Germinal center (tissue), 1 donor: Measurements from ENCODE around the gene PIGU.
"Not testable (repeated sequence)": the region's sequence is repeated elsewhere in the genome, so short reads cannot be mapped to it uniquely, and the experiment has no call there.

Source experiments
- DNase-seq: peaks from one replicate; pipeline ENCODE4 v3.0.0; 2012; ENCODE audit warnings: mixed read lengths, low spot score

PIGU gene

DNA sequence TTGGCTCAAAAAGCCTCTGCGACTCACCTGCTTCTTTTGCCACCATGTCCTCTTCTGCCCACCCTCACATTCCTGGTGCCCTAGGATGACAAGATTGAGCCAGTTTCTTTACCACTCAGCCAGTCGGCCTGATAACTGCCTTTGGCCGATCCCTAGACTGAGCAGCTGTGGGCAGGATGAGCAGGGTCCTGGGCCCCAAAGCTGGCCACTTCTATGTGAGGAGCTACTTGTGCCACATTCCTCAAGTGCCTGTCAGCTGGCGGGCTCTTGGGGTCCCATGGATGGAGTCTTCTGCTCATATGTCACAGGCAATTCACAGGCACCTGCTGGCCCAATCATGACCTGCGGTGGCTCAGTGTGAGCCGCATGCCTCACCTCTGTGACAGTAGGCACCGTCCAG lies 144.1 kb downstream of the PIGU start:
- DNase-seq: no peak

DNA sequence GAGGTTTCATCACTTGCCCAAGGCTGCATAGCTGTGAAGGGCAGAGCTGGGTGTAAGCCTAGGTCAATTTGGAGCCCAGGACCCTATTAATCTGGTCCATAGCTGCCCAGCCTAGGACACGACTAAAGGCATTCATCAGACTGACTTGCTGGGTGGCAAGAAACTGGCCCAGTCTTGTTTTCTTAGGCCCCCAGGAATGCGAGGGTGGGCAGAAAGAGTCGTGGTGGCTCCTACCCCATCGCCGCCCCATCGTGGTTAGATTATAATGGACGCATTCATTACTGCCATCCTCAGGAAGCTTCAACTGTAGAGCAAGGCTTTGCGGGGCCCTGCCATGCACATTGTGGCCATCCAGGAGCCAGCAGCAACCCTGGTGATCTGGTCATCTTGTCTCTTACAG lies 144.6 kb downstream of the PIGU start:
- no peak for DNase-seq

DNA sequence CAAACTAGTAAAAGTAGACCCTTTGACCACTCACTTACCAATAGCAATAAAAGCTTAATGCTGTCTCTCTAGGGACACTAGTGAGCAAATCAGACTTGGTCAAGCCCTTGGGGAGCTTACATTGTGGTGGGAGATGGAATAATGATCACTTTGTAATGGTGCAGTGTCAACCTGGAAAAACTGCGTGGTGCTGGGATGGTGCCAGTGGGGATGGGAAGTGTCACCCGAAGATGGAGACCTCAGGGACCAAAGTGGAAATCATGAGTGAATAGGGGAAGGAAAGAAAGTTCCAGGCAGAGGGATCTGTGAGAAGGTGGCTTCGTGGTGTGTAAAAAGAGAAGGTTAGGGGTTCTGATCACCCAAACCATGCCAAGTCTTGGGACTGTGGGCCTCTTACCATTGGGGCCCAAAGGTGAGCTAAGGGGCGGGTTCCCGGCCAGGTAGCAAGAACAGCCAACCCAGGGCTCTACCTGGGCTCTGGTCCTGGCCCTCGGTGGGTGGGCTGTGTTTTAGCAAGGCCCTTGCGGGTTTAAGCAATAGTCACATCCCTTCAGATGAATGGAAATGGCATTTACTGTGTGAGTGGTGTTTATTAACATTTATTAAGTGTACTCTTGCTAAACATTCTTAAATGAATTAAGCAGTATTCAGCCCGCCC lies 145.2 kb downstream of the PIGU start:
- no peak for DNase-seq

DNA sequence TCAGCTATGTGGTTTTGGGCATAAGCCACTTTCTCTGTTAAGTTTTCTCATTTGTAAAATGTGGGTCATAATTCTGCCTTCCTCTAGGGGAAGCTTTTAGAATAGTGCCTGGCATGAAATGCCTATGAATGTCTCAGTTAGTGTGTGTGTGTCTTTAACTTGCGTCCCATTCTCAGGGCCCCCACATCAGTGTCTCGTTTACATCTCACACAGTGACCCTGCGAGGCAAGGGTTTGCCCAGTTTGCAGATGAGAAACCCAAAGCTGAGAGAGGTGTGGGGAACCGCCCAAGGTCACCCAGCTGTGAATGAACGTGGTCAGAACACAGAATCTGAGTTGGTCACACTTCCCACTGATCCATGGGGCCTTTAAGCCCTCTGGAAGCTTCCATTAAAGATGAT lies 146.6 kb downstream of the PIGU start:
- no peak for DNase-seq

DNA sequence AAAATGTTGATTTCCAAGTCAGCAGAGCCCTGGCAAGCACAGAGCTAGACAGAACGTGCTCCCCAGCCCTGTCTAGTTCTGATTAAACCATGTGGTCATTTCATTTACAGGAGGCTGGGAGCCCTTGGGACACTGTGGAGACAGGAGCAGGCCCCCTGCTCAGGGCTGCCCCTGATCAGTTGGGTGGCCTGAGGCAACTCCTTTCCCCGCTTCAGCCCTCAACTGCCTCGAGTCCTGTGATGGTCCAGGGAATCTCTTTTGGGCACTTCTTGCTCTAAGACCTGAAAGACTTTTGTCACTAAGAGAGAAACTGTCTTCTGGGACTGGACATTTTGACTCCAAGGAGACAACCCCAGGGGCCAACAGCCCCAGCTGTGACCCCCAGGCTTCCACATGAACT lies 147.2 kb downstream of the PIGU start:
- no peak for DNase-seq

DNA sequence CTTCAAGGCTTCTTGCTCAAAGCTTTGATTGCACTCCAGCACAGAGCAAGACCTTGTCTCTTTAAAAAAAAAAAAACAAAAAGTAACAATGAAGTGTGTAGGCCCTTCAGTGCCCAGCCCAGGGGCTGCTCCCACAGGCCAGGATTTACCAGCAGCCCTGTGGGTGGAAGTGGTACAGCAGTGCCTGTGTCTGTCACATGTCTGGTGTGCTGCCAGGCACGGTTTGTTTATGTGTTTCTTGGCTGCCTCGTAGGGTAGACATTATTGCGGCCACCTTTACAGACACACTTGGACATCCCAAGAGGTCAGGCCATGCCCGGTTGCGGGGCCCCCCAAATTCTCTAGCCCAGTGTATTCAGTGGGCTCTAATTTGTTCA lies 148.0 kb downstream of the PIGU start:
- no peak for DNase-seq

DNA sequence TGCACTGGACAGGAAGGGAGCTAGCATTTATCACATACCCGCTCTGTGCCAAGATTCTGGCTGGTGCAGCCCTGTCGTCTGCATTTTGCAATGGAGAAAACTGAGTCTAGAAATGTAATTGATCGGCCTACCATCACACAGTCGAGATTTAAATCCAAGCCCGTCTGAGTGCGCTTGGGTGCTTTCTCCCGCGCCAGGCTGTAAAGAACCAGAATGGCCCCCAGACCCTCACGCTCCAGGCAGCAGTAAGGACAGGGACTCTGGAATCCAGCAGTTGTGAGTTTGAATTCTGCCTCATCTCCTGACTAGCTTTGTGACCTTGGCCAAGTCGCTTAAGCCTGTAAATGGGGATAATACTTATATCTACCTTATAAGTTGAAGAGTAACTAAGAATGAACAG lies 149.9 kb downstream of the PIGU start:
- DNase-seq: no peak

DNA sequence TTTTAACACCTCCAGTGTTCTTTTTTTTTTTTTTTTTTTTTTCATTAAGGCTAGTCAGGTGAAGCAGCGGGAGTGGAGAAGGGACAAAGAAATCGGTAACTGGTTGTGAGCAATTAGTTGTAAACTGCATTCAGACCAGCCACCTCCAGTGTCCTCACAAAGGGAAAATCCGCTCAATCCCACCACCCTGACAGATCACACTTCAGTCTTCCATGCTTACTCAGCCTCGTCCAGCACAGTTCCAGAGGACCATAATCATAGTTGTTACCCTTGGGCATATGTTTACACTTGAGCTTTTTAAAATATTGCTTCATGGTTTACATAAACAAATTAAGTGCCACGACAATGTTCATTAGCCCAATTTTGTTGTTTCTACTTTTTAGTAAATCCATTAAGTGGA lies 150.4 kb downstream of the PIGU start:
- DNase-seq: no peak

DNA sequence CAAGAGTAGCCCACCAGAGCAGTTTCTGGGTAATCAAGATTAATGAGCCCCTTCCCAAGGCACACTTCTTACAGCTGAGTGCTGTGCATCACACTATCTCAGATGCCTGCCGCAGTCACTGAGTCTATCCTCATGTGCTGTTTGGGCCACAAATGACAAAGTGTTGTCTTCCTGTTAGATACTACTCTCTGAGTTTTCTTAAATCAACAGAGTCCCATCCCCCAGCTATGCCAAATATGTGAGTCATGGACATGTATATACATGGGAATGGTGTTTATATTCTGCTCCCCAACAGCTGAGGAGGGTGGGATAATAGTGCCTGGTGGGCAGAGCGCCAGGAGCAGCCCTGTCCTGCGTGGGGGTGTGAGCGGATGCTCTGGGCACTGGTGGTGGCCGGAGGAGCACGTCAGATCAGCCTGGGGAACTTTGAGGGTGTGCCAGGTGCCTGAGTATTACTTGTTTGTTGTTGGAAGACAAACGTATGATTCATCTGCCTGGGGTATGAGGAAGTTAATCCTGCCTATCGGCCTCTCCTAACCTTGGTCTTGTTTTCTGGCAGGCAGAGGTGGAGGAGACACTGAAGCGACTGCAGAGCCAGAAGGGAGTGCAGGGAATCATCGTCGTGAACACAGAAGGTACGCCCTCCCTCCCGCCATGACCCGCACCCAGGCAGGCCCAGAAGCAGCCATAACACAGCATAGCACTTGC lies 151.0 kb downstream of the PIGU start:
- no peak for DNase-seq

DNA sequence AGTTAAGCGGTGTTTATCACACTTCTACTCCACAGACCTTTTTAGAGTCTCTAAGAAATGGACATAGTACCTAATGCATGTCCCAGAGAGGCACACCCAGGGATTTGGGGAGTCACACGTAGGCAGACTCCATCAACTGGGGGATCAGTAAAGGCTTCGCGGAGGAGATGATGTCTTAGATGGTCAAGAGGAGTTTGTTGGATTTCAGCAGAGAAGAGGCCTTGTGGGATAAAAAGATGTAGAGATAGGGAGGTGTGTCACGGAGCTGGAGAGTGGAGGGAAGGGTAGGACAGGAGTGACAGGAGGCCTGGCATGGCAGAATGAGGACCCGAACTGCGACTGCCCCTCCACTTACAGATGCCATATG lies 151.6 kb downstream of the PIGU start:
- DNase-seq: no peak

DNA sequence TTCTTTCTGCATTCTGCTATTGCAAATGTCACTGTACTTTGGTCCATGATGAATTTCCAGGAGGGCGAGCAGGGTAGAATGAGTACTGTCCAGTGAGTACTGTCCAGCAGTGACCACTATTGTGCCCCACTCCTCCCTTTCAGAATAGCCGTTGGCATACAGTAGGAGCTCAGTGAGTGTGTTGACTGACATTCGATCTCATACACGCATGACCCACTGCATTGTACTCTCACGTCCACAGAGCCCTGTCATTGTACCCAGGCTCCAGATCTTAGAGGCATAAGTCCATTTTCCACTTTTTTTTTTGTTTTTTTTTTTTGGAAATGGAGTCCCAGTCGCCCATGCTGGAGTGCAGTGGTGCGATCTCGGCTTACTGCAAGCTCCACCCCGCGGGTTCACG lies 152.5 kb downstream of the PIGU start:
- no peak for DNase-seq

DNA sequence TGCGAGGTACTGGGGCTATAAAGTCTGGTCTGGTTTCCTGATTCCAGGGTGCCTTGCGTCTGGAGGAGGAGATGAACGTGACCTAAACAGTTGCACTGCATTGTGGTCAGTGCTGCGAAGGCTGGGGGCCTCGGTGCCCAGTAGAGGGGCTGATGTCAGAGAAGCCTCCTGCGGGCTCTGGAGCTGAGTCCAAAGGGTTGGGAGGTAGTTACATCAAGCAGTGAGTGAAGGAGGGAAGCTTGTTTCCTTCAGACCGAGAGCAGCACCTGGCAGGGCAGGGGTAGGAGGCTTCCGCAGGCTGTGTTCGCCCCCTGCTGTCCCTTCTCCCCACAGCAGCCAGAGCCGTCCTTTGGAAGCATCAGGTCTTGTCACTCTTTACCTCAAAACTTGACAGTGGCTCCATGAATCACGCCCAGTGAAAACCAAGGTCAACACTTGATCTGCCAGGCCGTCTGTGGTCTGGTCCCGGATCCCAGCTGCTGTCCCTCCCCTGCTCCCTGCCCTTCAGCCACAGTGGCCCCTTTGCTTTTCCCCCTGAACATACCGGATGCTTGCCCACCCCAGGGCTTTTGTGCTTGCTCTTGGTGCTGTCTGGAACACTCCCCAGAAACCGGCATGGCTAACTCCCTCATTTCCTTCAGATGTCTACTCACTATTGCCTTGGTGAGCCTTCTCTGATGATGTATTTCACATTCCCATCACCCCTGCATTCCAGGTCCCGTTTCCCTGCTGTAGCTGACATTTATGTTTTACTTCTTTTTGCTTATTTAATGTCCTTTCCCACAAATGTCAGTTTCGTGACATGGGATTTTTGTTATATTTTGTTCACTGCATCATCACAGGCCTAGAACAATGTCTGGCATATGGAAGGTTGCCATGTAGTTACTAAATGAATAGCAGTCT lies 153.7 kb downstream of the PIGU start:
- DNase-seq: peak; percentile 53

DNA sequence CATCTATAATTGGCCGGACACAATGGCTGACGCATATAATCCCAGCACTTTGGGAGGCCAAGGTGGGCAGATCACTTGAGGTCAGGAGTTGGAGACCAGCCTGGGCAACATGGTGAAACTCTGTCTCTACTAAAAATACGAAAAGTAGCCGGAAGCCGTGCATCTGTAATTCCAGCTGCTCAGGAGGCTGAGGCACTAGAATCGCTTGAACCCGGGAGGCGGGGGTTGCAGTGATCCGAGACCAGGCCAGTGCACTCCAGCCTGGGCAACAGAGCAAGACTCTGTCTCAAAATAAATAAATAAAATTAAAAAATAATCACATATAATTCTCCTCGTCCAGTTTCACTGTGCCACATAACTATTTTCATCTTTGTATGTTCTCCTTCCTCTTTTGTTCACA lies 157.1 kb downstream of the PIGU start:
- DNase-seq: not testable (repeated sequence)

DNA sequence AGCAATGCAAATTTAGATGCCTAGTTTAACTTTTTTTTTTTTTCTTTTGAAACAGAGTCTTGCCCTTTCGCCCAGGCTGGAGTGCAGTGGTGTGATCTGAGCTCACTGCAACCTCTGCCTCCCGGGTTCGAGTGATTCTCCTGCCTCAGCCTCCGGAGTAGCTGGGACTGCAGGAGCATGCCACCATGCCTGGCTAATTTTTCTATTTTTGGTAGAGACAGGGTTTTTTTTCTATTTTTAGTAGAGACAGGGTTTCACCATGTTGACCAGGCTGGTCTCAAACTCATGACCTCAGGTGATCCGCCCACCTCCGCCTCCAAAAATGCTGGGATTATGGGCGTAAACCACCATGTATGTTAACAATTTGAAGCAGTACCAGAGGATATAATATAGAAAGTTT lies 158.0 kb downstream of the PIGU start:
- not testable (repeated sequence) for DNase-seq

DNA sequence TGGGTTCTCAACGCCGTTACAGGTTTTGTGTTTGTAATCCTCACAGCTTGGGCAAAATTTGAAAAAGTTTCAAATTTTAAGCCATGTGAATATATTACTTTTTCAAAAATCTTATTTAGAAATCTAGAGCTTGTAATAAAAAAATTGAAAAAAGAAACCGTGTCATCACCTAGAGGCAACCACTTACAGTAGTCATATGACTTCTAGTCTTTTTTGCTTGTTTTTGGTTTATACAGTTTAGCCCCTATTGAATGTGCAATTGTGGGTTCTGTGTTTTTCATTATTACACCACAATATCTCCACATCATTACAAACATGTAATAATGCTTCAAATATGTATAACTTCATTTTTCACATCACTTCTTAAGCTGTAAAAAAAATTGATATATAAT lies 159.8 kb downstream of the PIGU start:
- DNase-seq: no peak

DNA sequence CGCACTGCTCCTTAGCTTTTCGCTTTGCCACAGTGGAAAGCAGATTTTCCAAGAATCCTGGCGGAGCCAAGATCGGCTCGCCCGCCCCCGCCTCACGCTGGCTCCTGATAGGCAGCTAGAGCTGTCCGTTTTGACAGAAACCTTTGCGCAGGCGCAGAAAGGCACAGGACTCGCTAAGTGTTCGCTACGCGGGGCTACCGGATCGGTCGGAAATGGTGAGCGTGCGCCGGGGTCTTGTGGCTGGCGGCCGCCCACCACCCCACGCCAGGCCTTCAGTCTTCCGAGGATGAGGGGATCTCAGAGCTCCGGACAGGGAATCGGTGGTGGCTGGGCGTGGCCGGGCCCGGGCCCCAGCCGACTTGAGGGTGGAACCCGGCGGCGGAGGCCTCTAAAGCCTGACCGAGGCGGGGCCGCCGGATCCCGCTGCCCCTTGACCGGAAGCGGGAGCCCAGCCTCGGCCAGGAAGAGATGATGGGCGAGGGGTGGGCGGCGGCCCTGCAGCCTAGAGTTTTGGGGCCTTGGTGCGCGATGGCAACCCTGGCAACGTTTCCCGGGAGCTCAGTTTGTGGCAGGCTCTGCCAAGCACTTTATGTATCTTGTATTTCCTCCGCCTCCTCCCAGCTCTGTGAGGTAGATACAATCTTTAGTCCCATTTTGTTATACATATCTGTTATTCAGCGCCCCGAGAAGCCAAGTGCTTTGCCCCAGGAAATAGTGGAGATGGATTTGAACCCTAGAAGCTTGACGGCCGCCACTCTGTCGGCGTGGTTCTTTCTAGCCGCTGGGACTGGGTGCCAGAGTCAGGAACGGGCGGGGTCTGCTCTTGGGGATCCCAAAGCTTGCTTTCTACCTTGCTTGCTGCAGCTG lies 160.4 kb downstream of the PIGU start, which contains the start of gene DYNLRB1:
Gene DYNLRB1 (plus strand): TSS at position 176 of the 867 bp plus-strand sequence. CDS start 37 bp downstream, at position 213.
- DNase-seq: peak; percentile 93

DNA sequence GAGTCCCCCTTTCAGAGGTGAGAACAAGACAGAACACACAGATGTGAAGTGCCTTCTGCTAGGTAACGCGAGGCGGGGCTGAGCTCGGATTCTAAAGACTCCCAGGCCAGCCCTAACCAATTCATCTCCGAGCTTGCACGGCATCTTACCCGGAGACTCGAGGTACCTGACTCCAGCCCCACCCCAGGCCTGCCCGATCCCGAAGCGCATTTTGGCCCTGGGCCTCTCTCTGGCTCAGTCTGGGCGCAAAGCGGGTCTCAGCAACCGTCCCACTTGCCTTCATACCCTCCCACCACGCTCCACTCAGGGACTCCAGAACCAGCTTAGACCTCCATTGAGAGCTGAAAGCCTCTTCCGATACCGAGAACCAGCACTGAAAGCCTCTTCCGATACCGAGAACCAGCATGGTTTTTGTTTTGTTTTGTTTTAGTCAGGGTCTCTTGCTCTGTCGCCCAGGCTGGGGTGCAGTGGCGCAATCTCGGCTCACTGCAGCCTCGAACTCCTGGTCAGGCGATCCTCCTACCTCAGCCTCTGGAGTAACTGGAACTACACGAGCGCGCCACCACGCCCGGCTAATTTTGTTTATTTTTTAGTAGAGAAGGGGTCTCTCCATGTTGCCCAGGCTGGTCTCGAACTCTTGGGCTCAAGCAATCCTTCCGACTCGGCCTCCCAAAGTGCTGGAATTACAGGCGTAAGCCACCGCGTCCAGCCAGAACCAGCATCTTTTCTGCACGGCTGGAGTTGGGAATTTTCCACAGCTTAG lies 161.2 kb downstream of the PIGU start:
- peak; percentile 70 for DNase-seq

DNA sequence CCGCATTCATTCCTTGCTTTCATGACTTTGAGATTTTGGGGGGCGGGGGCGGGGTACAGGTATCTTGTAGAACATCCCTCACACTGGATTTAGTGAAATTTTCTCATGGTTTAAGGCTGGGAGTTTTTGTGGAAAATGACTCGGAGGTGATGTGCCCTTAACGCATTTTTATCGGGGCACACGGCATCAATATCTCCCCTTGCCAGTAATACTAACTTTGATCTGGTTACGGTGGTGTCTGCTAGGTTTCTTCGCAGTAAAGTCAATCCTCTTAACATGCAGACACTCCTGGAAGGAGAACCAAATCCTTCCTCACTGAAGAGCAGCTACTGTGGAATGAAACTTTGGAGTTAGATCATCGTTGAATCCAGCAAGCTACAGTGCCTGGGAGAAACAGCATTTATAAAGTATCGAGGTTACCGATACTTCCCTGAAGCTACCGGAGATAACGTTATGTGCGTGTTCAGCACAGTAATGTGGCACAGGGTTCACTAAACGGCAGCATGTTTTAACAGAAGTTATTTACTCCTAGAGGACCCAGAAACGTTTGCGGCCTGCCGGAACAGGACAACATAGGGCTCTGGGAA lies 161.9 kb downstream of the PIGU start:
- no peak for DNase-seq

DNA sequence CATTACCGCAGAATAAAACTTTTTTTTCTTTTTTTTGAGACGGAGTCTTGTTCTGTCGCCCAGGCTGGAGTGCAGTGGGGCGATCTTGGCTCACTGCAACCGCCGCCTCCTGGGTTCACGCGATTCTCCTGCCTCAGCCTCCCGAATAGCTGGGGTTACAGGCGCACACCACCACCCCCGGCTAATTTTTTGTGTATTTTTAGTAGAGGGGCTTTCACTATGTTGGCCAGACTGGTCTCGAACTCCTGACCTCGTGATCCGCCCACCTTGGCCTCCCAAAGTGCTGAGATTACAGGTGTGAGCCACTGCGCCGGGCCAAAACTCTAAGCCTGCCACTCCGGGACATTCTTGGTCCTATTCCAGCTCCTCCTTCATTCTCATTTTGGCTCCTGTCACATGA lies 162.9 kb downstream of the PIGU start:
- not testable (repeated sequence) for DNase-seq

DNA sequence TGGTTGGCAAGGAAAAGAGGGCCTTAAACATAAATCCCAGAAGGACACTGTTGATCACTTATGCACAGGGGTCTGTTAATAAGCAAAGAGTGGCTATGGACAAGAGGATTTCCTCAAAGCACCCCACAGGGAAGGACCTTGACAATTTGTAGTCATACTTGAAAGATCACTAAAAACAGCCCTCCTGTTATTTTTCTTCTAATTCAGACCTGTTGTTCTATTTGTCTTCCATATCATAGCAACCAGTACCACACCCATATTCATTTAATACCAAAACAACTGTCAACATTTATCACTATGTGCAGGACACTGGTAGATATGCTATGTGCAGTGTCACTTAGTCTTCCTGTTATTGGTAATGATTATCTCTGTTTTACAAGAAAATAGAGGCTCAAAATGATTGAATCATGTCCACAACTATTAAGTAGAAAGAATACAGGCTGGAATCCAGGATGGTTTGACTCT lies 163.9 kb downstream of the PIGU start:
- DNase-seq: no peak
